ENCODE measurements around the gene RAB44. TPM values are rescaled to one million over a fixed set of nuclear protein-coding genes. Genes with fewer than 3 reads are reported as not detected.

RAB44 gene
- total and polyA plus RNA-seq, 2 donors from 2014 or later = 1.5 TPM; not detected in 1

- Histone ChIP-seq H3K27ac (ENCODE audit: low read depth in 2 of 2, low read length in 2 of 2) (no peak overlapping the region), H3K9me3 (ENCODE audit: control insufficient read depth in 2 of 3, insufficient read depth in 1 of 3, low read length in 3 of 3) (no peaks in the 10 kb centered on the region), H3K27me3 (ENCODE audit: control insufficient read depth, insufficient read depth, low read length) (no peaks in the 10 kb centered on the region), H3K9ac (ENCODE audit: low read length in 3 of 3) (no peak overlapping the region), H3K4me1 (ENCODE audit: control insufficient read depth in 2 of 3, insufficient read depth in 2 of 3, low read depth in 1 of 3, low read length in 3 of 3) (peaks cover 0 to 5% (median 4%) of the 10 kb centered on the region in 3 donors), H3K36me3 (ENCODE audit: control insufficient read depth in 2 of 3, insufficient read depth in 3 of 3, low read length in 3 of 3) (no peaks in the 10 kb centered on the region), H3K4me3 (ENCODE audit: low read length in 3 of 3) (peak overlapping the region; percentile 26 to 47 (median 42))
- intact Hi-C loops (cut with DNase I) = no loop called here
- FAIRE-seq (no peak), DNase-seq (peak; percentile 70 to 90 (median 81))
- TF ChIP-seq CTCF (IDR thresholded peaks at IDR 0.05; ENCODE audit: borderline replicate concordance, extremely low read depth, insufficient read depth) = no peak
Observed at GRCh38 chr6:36660771-36661471, 36.7 kb upstream of the RAB44 start.

GRCh38 chr6:36662380-36662779 lies 35.2 kb upstream of the RAB44 start:
- no peaks in the 10 kb centered on the region for H3K27me3 ChIP-seq (ENCODE audit: control insufficient read depth, insufficient read depth, low read length)
- FAIRE-seq = no peak
- DNase-seq = no peak
- H3K4me3 ChIP-seq (ENCODE audit: low read length in 3 of 3) = no peak overlapping the region
- TF ChIP-seq CTCF (IDR thresholded peaks at IDR 0.05; ENCODE audit: borderline replicate concordance, extremely low read depth, insufficient read depth) = no peak
- no peaks in the 10 kb centered on the region for H3K9me3 ChIP-seq (ENCODE audit: control insufficient read depth in 2 of 3, insufficient read depth in 1 of 3, low read length in 3 of 3)
- H3K36me3 ChIP-seq (ENCODE audit: control insufficient read depth in 2 of 3, insufficient read depth in 3 of 3, low read length in 3 of 3) = no peaks in the 10 kb centered on the region
- intact Hi-C loops (cut with DNase I) = no loop called here
- no peak overlapping the region for H3K9ac ChIP-seq (ENCODE audit: low read length in 3 of 3)
- H3K4me1 ChIP-seq (ENCODE audit: control insufficient read depth in 2 of 3, insufficient read depth in 2 of 3, low read depth in 1 of 3, low read length in 3 of 3) = peaks cover 0 to 16% (median 4%) of the 10 kb centered on the region in 3 donors
- no peak overlapping the region for H3K27ac ChIP-seq (ENCODE audit: low read depth in 2 of 2, low read length in 2 of 2)

- H3K4me3 ChIP-seq (ENCODE audit: low read length in 3 of 3) = no peak overlapping the region
- H3K27ac ChIP-seq (ENCODE audit: low read depth in 2 of 2, low read length in 2 of 2) = no peak overlapping the region
- no peaks in the 10 kb centered on the region for H3K9me3 ChIP-seq (ENCODE audit: control insufficient read depth in 2 of 3, insufficient read depth in 1 of 3, low read length in 3 of 3)
- H3K4me1 ChIP-seq (ENCODE audit: control insufficient read depth in 2 of 3, insufficient read depth in 2 of 3, low read depth in 1 of 3, low read length in 3 of 3) = peaks cover 0 to 17% (median 4%) of the 10 kb centered on the region in 3 donors
- no peaks in the 10 kb centered on the region for H3K36me3 ChIP-seq (ENCODE audit: control insufficient read depth in 2 of 3, insufficient read depth in 3 of 3, low read length in 3 of 3)
- TF ChIP-seq CTCF (IDR thresholded peaks at IDR 0.05; ENCODE audit: borderline replicate concordance, extremely low read depth, insufficient read depth) = no peak
- H3K27me3 ChIP-seq (ENCODE audit: control insufficient read depth, insufficient read depth, low read length) = no peaks in the 10 kb centered on the region
- DNase-seq (no peak), FAIRE-seq (no peak)
- no peak overlapping the region for H3K9ac ChIP-seq (ENCODE audit: low read length in 3 of 3)
- intact Hi-C loops (cut with DNase I) = no loop called here
Observed at GRCh38 chr6:36662827-36663256, 34.8 kb upstream of the RAB44 start.
